Activated naive CD4-positive, alpha-beta T cell (primary cell): ENCODE data around the gene MOB3B.

Experiments used
- DNase-seq, 4 experiments: peaks; one replicate each; lab custom pipeline; 2025; lab: John Stamatoyannopoulos, UW

MOB3B gene

DNA sequence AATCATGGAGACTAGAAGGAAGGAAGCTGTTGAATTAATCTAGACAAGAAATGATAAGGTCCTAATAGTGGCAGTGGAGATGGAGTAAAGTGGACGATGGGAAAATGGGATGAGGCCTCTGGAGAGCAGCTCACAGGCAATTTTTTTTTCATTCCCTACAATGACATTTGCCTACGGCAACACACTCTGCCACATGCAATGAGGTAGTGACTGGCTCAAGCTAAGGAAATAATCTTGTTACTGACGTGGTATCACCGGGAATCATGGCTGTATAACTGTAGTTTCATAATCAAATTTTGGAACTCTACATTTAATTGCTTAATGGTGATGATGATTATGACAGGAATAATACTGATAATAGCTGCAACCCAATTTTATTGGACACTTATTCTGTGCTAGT is 12.1 kb upstream of the MOB3B start:
- DNase-seq = no peak

DNA sequence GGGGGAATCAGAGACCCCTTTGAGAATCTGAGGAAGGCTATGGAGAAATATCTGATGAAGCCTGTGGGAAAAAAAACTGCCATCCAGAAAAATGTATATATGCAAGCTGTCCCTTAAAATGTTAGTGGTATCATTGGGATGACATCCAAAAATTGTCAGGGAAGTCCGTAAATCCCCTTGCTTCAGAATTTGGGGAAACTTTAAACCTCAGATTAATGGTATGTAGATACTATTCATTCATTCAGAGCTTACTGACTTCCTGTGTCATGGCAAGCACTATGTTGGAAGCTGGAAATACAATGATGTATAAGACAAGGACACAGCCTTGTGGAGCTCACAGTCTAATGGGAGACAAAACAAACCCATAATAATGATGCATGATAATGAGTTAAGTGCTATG is 10.9 kb upstream of the MOB3B start:
- DNase-seq = no peak

- DNase-seq = no peak
Measured at GRCh38 chr9:27539479-27540441, 10.1 kb upstream of the MOB3B start.

DNA sequence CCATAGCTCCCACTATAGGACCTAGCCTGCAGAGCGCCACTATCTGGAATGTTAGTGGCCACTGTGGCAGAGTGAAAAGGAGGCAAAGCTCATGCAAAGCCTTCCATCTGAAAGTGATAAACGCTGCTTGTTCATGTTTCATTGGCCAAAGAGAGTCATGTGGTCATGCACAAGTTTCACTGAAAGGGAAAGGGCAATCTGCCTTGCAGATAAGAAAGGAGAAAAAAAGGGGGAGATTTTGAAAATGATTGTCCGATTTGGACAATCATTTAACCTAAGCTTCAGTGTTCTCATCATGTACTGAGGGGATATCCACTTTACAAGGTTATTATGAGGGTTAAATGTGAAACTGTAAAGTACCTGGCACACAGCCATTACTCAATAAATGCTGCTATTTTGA is 9.0 kb upstream of the MOB3B start:
- DNase-seq = no peak

GRCh38 chr9:27537756-27538155 is 8.1 kb upstream of the MOB3B start:
- DNase-seq = no peak

- DNase-seq = no peak
Measured at GRCh38 chr9:27537027-27537435, 7.4 kb upstream of the MOB3B start.

DNA sequence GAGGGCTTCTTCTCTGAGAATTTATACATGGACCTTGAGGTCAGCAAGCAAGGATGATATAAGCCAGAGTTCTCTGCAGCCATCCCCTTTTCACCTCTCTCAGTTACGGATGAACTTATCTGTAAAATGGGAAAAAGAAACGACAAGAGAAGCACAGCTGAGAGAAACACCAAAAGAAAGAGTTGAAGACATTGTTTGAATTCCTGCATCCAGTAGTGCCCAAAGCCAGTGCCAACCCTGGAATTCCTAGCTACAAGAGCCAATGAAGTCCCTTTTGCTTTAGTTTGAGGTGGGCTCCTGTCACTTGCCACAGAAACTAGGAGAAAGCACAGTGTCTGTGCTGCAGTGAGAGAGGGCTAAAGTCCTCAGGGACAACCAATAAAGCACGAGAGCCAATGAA is 6.6 kb upstream of the MOB3B start:
- DNase-seq = no peak

DNA sequence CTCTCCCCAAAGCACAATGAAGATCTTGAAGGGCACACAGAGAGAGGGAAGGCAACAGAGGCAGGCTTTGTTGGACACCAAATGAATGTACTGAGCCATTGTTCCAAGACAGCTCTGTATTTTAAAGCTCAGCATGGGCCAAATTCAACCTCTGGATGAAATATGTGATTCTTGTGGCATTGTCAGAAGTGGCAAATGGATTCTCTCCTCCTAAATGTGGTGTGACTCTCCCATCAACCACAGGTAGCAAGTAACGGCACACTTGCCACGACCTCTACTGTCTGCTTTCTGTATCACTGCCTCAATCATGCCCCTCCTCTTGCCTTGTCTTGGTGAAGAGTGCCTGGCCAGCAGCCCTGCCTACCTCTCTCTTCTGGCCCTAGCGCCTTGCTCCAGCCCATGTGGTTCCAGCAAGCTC is 6.1 kb upstream of the MOB3B start:
- DNase-seq = no peak

DNA sequence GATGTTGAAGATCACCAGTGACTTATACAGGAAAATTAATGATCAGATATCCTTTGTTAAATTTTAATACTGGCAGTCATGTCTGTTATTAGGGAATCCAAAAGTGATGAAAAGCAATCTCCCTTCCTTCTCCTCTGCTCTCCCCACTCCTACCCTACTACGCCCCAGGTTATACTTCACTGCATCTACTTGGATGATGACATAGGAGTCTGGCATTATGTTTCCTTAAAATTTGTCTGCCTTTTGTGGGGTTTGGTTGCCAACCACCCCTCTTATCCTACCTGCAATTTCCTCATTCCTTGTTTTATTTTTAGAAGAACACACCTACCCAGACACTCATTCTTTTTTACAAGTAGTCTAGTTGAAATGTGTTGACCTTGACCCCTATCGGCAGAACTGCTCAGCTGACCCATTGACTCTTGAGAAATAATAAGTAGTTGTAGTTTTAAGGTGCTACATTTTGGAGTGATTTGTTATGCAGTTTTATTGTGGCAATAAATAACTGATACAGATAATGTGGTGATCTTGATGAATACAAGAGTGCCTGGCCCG is 5.1 kb upstream of the MOB3B start:
- no peak for DNase-seq

- no peak for DNase-seq
Measured at GRCh38 chr9:27534131-27534530, 4.5 kb upstream of the MOB3B start.

DNA sequence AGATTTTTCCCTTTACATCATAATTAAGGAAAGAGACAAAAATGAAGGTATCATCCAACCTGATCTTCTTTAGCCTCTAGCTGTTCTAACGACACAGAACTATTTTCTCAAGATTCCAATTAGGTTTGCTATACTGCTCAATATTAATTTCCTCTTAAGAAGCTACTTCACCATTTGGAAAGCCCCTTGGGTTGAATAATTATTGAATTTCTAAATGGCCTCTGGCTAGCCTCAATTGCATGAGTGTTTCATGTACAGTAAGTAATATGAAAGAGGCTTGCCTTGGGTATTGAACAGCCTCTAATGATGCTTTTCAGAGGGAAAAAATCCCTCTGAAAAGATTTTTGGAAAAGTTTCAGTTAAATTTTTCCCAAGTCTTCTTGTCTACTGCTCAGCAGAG is 3.7 kb upstream of the MOB3B start:
- no peak for DNase-seq

- DNase-seq = no peak
Measured at GRCh38 chr9:27532046-27532445, 2.4 kb upstream of the MOB3B start.

- DNase-seq = no peak
Measured at GRCh38 chr9:27530915-27531755, 1.5 kb upstream of the MOB3B start.

DNA sequence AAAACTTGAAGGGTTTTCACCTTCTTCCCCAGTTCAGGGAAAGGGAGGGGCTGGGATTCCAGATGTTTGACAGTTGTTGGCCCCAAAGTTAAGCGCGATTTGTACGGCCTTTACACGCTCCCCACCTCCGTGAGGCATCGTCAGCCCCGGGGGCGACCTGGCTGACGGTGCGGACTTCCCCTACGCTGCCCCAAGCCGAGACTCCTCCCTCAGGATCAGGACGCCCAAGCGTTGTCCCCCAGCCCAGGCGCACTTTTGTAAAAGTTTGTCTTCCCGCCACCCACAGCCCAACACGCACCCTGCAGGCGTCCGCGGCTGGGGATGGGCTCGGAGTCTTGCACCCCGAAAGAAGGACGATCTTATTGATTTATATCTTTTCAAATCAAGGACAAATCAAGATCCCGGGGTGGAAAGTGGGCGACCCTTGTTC is 713 bp downstream of the MOB3B start:
- peak in 3 of 4 experiments; percentile 2 to 14 (median 3) for DNase-seq

DNA sequence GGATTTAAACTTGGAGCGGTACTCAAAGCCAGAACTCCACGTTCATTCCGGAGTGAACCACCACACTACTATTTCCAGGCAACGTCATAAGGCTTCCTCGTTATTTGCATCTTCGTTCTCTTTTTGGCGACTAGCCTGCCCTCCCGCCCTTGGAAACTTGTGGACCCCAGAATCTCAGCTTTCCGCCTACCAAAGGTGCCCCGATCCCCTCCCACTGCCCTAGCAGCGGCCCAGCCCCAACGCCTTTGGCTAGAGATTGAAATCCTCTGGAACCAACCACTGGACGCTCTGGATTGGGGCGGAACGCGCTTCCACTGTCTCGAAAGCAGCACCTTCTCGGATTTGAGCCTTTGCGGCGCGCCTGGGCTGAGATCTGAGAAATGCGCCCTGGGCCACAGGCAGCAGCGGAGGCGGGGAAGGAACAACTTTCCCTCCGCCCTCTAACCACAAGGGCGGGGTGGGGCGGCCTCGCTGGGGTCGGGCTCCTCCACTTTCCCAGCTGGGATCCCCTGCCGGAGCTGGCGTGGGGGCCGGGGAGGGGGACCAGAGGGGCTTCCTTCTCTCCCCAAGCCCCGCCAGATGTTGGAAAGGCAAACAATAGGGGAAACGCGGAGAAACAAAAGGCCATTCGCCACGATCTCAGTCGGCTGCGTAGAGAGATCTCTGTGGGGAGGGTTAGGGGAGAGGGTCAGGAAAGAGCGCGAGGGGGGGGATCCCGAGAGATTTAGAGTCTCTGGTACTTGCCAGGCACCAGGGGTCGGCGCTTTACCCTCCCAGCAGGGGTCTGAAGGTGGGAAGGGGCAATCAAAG is 1.3 kb downstream of the MOB3B start:
- DNase-seq = peak; percentile 9 to 49 (median 12)

- DNase-seq = no peak
Measured at GRCh38 chr9:27527702-27528075, 1.9 kb downstream of the MOB3B start.

GRCh38 chr9:27524236-27524635 is 5.4 kb downstream of the MOB3B start, which contains the start of gene IFNK:
Gene IFNK, plus strand, starts transcription at chr9:27524290. Its CDS starts 47 bp downstream, at chr9:27524337.
- DNase-seq = no peak

DNA sequence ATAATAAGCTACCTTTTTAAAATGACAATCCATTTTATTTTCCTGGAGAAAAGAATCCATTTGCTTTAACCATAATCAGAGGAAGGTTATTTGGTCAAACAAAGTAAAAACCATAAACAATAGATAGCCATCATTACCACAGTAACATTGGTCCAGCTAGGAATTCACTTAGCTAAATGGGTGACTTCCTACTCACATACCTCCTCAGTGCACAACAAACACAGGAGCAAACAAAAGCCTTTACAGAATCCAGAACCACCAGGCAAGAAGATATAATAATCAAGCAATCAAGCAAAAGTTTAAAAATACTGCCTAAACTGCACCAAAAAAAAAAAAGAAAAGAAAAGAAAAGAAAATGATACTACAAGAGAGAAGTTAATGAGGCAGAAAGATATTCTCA is 6.5 kb downstream of the MOB3B start:
- DNase-seq = no peak

DNA sequence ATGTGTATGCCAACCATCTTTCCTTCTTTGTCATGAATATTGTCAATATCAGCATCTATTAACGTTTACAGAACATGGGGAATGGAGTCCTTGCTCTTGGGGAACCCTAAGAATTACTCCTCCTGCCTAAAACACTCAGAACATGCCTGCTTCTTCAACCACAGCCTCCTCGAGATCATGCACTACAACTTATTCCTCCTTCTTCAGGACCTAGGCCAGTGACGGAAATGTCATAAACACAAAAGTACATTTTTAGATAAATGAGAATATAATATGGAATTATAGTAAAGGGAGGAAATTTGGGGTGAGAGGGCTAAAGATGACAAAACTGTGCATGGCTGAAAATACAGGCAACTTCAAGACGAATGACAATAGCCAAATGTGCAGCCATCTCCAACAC is 8.6 kb downstream of the MOB3B start:
- no peak for DNase-seq

DNA sequence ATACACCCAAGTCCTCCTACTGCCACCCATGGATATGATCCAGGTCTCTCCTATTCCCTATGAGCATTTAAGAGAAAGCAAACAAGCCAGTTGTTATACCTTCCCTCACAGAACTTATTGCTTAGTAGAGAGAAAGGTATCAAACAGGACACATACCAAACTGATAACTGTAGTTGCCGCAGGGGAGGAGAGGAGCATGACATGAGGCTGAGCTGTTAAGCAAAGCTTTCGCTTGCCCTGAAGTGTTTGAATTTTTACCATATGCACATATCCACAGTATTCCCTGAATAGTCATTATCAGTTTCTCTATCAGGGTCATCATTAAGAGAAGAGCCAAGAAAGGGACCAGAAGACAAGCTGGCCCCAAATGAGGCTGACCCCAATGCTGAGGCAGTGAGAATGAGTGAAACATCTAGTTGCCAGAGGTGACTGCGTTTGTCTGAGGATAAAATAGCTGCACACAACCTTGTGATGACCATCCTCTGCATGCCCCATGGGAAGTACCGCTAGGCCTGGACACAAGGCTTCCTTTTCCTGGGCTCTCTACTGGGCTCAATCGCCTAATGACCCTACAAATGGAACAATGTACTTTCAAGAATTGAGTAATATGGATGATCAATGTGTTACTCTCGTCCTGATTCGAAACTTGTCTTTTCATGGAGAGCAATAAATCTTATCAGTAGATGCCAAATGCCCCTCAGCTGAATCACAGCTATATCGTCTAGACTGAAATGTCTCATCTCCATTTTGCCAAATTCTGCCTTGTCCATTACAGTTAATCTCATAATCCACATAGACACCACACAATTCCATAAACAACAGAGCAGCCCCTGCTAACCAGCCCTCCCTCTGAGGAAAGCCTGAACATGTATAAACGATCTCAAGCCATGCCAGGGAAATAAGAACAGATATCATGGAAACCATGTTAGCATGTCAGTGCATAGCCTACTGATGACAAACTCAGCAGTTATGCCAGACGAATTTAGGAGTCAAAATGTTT is 9.8 kb downstream of the MOB3B start:
- no peak for DNase-seq
